GM21737 (cell line): ENCODE measurements around the gene OLFML2A.
"Not testable (repeated sequence)": the region's sequence is repeated elsewhere in the genome, so short reads cannot be mapped to it uniquely, and the experiment has no call there.

Experiments used
- ATAC-seq: cut with Tn5 transposase; IDR thresholded peaks from one replicate; pipeline ENCODE4 v1.9.1; 2021; ENCODE audit warnings: mild to moderate bottlenecking, moderate library complexity; ENCODE audit not compliant: unreplicated experiment

OLFML2A gene

DNA sequence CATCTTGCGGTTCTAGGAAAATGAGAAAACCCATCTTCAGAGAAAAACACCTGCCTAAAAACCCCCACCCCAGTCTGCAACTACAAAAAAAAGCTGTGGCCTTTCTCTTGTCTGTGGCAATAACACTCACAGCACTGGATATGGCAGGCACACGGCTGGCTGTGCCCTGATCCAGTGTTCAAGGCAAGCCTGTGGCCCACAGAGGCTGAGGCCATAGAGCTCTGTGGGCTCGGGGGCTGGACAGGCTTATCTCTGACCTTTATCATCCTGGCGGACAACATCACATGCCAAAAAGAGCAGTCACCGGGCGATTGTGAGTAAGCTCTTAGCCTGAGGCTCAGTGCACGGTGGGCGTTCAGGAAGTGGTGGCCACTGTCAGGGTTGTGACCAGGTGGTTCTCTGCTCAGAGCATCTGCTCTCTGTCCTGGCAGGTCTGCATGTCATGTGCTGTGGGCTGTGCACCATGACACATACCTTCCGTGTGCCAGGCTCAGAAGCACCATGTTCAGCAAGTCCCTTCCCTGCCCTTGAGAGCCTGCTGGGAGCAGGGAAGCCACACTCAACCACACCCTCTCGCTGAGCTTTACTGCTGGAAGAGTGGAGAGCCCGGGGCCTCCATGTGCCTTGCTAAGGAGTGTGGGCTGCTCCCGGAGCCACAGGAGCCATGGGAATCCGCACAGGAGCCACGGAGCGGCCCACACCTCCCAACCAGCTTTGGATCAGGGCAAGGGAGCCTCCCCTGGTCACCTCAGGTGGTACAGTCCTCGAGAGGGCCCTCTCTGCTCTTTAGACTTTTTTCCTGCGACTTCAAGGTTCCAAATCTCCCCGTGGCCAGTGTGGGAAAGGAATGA lies 41.7 kb downstream of the OLFML2A start:
- no peak for ATAC-seq

DNA sequence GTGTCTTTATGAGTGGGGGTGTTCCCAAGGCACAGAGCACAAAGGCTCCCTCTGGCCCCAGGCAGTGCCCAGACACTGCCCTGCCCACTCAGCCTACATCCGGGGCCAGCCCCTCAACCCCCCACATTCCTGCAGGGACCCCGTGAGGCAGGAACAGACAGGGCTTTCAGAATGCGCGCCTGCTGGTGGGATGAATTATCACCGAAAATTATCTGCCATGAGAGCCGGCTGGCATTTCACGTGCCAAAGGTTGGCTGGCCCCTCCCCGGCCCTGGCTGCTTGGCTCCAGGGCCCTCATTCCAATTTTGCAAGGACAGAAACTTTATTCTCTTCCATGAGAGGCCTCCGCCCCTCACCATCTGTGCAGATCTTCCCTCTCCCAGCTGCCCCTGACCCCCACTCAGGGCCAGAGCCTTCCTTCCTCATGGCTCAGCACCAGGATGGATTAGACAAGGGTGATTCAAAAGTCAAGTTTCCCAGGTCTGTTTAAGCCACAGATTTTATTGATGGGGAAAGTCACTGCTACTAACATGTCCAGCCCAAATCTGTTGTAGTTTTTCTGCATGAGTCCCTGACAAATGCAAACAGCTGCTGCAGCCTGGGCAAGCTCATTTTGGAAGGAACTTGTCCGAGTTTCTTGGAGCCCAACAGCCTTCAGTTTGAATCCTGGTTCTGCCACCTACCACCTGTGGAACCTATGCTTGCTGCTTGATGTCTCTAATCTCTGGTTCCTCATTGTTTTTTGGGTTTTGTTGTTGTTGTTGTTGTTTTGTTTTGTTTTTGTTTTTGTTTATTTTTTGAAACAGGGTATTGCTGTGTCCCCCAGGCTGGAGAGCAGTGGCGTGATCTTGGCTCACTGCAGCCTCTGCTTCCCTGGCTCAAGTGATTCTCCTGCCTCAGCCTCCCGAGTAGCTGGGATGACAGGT lies 44.0 kb downstream of the OLFML2A start:
- no peak for ATAC-seq

DNA sequence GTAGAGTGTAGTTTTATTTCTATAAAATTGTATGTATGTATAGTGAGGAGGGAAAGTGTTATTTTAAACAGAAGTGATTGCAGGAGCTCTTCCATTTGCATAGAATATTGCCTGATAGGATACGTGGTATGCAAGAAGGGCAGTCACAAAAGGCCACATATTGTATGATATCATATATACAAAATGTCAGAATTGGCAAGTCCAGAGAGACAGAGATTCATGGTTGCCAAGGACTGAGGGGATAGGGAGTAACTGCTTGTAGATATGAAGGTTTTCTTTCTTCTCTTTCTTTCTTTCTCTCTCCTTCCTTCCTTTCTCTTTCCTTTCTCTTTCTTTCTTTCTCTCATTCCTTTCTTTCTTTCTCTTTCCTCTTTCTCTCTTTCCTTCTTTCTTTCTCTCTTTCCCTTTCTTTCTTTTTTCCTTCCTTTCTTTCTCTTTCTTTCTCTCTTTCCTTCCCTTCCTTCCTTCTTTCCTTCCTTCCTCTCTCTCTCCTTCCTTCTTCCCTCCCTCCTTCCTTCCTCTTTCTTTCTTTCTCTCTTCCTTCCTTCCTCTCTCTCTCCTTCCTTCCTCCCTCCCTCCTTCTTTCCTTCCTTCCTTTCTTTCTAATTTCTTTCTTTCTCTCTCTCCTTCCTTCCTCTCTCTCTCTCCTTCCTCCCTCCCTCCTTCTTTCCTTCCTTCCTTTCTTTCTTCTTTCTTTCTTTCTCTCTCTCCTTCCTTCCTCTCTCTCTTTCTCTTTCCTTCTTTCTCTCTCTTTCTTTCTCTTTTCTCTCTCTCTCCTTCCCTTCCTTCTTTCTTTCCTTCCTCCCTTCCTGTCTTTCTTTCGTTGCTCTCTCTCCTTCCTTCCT lies 51.8 kb downstream of the OLFML2A start:
- ATAC-seq: no peak

GRCh38 chr9:124829334-124829669 lies 52.4 kb downstream of the OLFML2A start:
- no peak for ATAC-seq

GRCh38 chr9:124830593-124830992 lies 53.7 kb downstream of the OLFML2A start:
- no peak for ATAC-seq

GRCh38 chr9:124831642-124832364 lies 54.9 kb downstream of the OLFML2A start:
- ATAC-seq: no peak

GRCh38 chr9:124834591-124834990 lies 57.7 kb downstream of the OLFML2A start:
- no peak for ATAC-seq

DNA sequence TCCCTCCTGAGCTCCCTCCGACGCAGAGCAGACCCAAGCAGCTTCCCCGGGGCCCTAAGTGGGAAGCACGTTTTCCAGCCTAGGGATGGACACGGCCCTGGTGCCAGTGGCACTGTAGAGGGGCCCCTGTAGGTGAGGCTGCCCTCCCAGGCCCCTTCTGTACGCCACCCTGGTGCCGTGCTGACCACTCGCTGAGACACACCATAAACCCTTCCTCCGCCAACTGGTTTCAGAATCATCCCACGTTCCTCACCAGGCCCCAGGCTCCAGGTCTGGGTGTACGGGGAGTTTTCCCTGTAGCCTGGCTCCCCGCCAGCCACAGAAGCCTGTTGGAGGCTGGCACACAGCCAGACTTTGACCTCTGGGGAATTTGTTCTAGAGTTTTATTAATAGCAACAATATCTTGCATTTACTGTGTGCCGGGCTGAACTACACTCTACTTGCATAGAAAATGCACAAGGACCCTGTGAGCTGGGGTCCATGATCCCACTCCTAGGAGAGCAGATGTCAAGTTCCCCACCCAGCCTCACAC lies 58.2 kb downstream of the OLFML2A start:
- no peak for ATAC-seq

GRCh38 chr9:124838132-124838531 lies 61.2 kb downstream of the OLFML2A start:
- not testable (repeated sequence) for ATAC-seq

- not testable (repeated sequence) for ATAC-seq
These were observed 61.8 kb downstream of the OLFML2A start for GRCh38 chr9:124838567-124839275.

DNA sequence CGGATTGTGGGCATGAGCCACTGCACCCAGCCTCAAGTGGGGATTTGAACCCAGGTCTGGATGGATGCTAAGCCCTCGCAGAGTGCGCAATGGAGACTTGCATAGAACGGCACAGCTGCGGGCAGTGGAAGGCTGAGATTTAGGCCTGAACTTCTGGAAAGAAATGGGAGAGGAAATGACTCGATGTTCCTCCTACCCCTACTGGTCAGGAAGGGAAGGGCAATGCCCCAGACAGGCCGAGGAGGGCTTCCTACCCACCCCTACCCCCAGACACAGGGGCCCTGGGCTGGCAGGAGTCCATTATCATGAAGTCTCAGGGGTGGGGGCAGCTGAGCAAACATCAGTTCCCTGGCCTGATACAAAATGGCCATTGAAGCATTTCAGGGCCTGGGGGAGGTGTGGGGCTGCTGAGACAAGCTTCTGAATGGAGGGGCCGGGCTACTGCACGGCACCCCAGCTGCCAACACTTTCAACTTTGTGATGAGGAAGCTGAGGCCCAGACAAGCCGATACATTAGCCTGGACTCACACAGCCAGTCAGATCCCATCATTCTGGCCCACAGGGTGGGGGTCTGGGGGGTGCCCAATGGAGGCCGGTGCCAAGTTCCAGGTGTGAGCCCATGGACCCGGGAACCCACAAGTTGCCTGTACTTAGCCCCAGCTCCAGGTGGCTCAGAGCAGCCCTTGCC lies 62.8 kb downstream of the OLFML2A start:
- no peak for ATAC-seq

DNA sequence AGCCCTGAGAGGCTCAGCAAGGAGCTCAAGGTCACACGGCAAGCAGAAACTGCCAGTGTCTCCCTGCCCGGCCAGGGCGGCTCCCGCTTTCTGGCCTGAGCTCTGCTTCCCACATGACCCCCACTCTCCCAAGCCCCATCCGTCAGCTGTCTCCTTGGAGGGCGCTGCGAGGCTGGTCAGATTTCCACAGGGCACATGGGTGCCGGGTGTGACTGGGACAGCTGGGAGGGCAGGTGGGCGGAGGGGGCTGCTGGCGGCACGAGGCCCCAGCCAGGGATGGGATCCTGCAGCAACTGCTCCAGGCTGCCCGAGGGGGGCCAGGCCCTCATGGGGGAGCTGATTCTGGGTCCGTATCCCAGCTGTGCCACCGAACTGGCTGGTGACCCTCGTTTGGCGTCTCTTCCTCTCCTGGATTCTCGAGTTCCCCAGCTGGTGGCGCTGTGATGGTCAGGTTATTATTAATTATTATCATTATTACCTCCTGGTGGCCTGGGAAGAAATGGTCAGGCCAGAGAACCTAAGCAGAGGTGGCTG lies 63.4 kb downstream of the OLFML2A start:
- no peak for ATAC-seq

- no peak for ATAC-seq
These were observed 64.3 kb downstream of the OLFML2A start for GRCh38 chr9:124841075-124841821.

GRCh38 chr9:124843456-124844034 lies 66.6 kb downstream of the OLFML2A start:
- ATAC-seq: no peak

DNA sequence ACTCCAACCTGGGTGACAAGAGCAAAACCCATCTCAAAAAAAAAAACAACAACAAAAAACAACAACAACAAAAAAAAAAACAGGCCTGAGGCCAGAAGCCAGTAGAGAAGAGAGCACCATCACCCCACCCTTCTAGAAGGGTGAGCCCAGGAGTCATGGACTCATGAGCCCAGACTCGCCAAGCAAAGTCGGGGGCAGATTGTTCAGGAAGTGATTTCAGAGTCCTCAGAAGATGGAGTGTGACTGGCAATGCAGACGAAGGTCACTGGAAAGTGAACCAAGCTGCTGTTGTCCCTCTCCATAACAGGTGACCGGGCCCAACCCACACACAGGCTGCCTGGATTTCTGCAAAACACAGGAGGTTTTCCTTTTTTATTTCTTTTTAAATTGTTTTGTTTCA lies 67.4 kb downstream of the OLFML2A start:
- ATAC-seq: no peak

DNA sequence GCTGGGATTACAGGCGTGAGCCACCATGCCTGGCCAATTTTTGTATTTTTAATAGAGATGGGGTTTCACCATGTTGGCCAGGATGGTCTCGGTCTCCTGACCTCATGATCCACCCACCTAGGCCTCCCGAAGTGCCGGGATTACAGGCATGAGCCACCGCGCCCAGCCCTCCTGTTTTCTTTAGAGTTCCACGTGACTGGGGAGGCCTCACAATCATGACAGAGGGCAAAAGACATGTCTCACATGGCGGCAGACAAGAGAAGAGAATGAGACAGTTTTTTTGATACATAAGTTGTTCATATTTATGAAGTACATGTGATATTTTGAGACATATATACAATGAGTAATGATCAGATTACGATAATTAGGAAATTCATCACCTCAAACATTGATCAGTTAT lies 69.5 kb downstream of the OLFML2A start:
- not testable (repeated sequence) for ATAC-seq

DNA sequence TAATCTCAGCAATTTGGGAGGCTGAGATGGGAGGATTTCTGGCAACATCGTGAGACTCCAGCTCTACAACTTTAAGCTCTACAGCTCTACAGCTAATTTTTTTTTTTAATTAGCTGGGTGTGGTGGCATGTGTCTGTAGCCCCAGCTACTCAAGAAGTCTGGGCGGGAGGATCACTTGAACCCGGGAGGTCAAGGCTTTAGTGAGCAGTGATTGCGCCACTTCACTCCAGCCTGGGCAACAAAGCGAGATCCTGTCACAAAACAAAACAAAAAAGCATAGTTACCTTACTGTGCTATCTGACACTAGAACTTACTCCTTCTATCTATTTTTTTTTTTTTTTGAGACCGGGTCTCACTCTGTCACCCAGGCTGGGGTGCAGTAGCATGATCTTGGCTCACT lies 70.0 kb downstream of the OLFML2A start:
- no peak for ATAC-seq

GRCh38 chr9:124849801-124850200 lies 72.9 kb downstream of the OLFML2A start:
- no peak for ATAC-seq
